GM19351 (cell line): ENCODE data around the gene PTGR1.
"Not testable (repeated sequence)": the region's sequence is repeated elsewhere in the genome, so short reads cannot be mapped to it uniquely, and the experiment has no call there.

Experiments used
- ATAC-seq: cut with Tn5 transposase; IDR thresholded peaks from one replicate; pipeline ENCODE4 v1.9.1; 2021; ENCODE audit warnings: mild to moderate bottlenecking, moderate library complexity; ENCODE audit not compliant: unreplicated experiment

Gene PTGR1

DNA sequence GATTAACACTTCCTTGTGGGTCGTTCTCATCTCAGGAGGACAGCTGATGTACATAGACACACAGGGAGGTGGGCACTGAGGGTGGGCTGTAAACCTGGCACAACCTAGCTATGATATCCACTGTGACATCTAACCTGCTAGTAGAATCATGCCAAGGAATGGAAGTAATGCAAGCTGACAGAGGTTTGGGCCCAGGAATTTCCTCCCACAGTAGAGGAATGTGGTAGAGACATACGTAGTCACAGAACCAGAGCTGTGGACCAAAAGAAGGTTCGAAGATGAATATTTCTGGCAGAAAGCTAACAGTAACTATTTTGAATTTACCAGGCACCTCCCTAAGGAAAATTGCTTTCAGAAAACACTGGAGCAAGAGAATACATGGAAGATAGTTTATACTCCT is 16.5 kb upstream of the PTGR1 start:
- no peak for ATAC-seq

DNA sequence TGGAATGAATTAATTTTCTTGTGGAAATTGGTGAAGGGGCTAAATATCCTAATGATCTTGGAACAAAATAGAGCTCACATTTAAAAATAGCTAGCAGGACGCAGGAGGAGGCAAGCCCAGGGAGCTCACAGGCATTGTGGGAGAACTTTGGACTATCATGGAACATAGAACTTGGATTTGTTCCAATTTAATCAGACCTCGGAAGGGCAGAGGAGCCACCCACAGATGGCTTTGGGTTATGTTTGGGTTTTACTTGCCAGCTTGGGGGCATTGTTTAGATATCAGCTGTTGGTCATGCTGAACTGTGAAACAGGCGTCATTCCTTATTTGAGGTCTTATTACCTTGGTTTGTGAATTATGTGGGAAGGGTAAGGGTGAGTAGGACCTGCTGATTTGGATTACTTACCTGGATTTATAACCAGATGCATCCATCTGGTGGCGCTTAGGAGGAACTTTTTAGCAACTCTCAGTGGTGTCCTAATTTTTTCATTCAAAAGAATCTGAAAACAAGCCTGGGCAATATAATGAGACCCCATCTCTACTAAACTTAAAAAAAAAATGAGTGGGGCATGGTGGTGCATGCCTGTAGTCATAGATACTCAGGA is 14.1 kb upstream of the PTGR1 start:
- ATAC-seq = no peak

GRCh38 chr9:111610845-111611244 is 11.4 kb upstream of the PTGR1 start:
- no peak for ATAC-seq

GRCh38 chr9:111610149-111610548 is 10.7 kb upstream of the PTGR1 start:
- no peak for ATAC-seq

DNA sequence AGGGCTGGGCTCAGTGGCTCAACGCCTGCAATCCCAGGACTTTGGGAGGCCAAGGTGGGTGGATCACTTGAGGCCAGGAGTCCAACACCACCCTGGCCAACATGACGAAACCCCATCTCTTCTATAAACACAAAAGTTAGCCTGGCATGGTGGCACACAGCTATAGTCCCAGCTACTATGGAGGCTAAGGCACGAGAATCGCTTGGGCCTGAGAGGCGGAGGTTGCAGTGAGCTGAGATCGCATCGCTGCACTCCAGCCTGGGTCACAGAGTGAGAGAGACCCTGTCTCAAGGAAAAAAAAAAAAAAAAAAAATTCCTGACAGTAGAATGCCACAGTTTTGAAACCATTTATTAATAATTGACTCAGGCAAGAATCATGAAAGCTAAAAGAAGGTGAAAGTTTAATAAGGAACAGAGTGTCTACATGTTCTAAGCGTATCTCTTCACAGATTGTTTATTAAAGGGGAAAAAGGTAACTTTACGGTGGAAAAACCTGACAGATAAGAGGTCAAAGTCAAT is 5.7 kb upstream of the PTGR1 start:
- no peak for ATAC-seq

DNA sequence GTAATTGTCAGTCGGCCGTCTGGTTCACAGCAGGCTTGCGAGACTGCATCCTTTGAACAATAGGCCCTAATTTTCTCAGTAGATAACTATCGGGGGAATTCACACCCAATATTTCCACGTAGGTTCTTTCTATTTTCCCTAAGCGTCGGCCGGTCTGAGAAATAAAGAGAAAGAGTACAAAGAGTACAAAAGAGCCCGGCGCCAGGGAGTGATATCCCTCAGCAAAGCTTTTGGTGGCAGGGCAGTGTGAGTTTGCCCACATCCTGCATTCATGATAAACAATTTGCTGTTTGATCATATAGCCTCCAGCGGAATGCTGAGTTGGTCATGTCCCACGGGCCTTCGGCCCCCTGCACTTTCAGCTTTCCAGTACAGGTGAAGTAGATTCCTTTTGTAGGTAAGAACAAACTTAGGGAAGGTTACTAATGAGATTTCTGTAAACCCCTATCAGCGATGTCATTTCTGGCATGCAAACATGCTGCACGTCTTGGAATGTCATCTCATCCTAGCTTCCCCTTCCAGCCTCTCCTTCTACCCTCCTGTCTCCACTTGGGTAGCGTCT is 4.7 kb upstream of the PTGR1 start:
- ATAC-seq = no peak

- ATAC-seq = no peak
Measured at GRCh38 chr9:111603041-111603440, 3.6 kb upstream of the PTGR1 start.

DNA sequence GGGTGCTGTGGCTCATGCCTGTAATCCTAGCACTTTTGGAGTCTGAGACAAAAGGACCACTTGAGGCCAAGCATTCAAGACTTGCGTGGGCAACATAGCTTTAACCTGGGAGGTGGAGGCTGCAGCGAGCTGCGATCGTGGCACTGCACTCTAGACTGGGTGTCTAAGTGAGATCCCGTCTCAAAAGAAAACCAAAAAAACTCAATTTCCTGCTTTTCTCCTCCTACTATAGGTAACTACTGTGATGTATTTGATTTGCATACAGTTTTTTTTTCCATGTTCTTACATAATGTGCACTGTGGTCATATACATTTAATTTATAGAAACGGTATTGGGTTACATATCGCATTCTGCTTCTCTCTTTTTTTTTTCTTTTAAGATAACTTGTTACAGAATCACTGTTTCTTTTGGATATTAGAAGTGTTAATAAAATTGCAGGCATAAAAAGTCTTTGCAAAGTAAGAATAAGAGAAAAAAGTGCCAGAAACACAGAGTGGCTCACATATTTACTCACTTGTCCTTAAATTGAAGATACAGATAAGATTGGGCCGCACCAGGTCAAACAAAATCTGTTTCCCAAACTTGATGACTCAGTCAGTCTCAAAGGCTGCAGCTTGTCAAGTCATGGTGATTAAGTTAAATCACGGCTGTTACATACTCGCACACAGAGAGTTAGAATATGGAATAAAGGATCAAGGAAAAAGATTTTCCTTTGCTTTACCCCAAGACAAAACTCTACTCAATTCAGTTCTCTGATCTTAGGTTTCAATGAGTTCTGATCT is 2.0 kb upstream of the PTGR1 start:
- no peak for ATAC-seq

GRCh38 chr9:111599955-111600343 is 502 bp upstream of the PTGR1 start:
- ATAC-seq = no peak

DNA sequence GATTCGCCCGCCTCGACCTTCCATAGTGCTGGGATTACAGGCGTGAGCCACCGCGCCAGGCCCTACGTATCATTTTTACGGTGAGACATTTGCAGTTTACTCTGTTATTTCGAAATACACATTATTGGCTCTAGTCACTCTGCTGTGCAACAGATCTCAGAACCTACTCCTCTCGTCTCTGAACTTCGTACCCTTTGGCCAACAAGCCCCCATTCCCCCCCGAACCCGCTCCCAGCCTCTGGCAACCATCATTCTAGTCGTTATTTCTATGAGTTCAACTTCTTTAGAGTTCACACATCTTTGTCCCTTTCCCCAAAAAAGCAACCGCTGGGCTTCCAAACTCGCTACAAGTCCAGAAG is 735 bp downstream of the PTGR1 start:
- no peak for ATAC-seq

GRCh38 chr9:111597852-111598732 is 1.4 kb downstream of the PTGR1 start:
- no peak for ATAC-seq

- no peak for ATAC-seq
Measured at GRCh38 chr9:111588846-111589245, 10.6 kb downstream of the PTGR1 start.

- ATAC-seq = no peak
Measured at GRCh38 chr9:111586378-111586777, 13.1 kb downstream of the PTGR1 start.

DNA sequence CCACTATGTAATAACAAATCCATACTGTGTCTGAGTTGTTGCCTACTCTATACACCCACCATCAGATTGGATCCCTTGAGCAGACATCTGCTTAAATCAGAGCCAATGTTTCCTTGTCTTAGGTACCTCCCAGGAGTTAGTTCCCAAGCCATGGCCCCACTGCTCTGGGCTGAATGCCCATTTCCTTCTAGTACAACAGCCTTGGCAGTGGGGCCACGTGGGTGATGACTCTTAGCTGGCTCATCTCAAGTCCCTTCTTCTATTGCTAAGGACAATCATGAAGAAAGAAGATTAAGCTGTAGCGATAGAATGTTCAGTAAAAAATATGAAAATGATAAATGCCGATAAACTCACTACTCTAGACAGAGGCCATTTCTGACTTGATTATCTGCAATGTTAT is 16.6 kb downstream of the PTGR1 start:
- no peak for ATAC-seq

GRCh38 chr9:111572950-111573604 is 26.4 kb downstream of the PTGR1 start:
- ATAC-seq = no peak

- ATAC-seq = not testable (repeated sequence)
Measured at GRCh38 chr9:111568127-111568526, 31.3 kb downstream of the PTGR1 start.

- no peak for ATAC-seq
Measured at GRCh38 chr9:111566234-111566633, 33.2 kb downstream of the PTGR1 start.

DNA sequence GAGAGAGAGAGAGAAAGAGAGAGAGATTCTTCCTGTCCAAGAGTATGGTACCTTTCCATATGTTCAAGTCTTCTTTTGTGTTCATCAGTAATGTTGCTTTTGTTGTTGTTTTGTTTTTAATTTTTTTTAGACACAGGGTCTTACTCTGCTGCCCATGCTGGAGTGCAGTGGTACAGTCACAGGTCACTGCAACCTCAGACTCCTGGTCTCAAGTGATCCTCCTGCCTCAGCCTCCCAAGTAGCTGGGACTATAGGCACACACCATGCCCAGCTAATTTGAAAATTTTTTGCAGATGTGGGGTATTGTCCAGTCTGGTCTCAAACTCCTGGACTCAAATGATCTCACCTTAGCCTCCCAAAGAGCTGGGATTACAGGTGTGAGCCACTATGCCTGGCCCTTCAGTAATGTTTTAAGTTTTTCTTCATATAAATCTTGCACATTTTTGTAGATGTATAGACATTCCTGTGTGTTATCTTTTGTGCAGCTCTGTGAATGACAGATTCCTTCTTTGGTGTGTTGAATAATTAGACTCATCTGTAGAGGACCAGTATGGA is 38.2 kb downstream of the PTGR1 start:
- ATAC-seq = no peak

GRCh38 chr9:111559000-111559610 is 40.3 kb downstream of the PTGR1 start:
- no peak for ATAC-seq

DNA sequence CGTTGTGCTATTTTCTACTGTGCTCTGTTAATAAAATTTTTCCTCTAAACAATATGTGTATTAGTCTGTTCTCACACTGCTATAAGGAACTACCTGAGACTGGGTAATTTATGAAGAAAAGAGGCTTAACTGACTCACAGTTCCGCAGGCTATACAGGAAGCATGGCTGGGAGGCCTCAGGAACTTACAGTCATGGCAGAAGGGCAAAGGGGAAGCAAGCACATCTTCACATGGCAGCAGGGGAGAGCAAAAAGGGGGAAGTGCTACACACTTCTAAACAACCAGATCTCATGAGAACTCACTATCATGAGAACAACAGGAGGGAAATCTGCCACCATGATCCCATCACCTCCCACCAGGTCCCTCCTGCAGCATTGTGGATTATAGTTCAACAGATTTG is 44.0 kb downstream of the PTGR1 start:
- not testable (repeated sequence) for ATAC-seq
